Spleen (tissue), 7 donors: ENCODE measurements around the gene FAM219A.
A peak's percentile ranks its signal among the peaks of the same experiment; 100 is the strongest.

Experiments
- POLR2A ChIP-seq, 3 donors: fragments of 450-650 bp; IDR thresholded peaks; one replicate each; pipeline ENCODE4 v1.5.1; 2017; ENCODE audit warnings: antibody characterized with exemption in 3 of 3, mild to moderate bottlenecking in 1 of 3
- POLR2AphosphoS5 ChIP-seq, 3 donors: sonication (generic); formaldehyde crosslinking; IDR thresholded peaks; one replicate each; pipeline ENCODE4 v1.5.1; 2017; ENCODE audit warnings: antibody characterized with exemption in 3 of 3
- TF ChIP-seq, protein P1 (sequence below), 11 experiments: fragments of 200-600 bp in 7 of 11; fragments of 450-650 bp in 4 of 11; sonication (generic) in 4 of 11; IDR thresholded peaks in 8 of 11; conservative IDR thresholded peaks in 3 of 11; 1 replicate in 7 of 11; 2 replicates in 4 of 11; pipeline versions ENCODE4 v1.4.0 to v1.8.0; 2016 to 2021; ENCODE audit warnings: antibody characterized with exemption in 11 of 11, inconsistent platforms in 4 of 11, mild to moderate bottlenecking in 1 of 11
- donor health status: DM: no; HTN: no; CAD: no; lungs with moderate emphysema.
- donor health status: DM: no; HTN: no; CAD: no.
- donor health status: DM: no; HTN: no; CAD: no.

DNA sequence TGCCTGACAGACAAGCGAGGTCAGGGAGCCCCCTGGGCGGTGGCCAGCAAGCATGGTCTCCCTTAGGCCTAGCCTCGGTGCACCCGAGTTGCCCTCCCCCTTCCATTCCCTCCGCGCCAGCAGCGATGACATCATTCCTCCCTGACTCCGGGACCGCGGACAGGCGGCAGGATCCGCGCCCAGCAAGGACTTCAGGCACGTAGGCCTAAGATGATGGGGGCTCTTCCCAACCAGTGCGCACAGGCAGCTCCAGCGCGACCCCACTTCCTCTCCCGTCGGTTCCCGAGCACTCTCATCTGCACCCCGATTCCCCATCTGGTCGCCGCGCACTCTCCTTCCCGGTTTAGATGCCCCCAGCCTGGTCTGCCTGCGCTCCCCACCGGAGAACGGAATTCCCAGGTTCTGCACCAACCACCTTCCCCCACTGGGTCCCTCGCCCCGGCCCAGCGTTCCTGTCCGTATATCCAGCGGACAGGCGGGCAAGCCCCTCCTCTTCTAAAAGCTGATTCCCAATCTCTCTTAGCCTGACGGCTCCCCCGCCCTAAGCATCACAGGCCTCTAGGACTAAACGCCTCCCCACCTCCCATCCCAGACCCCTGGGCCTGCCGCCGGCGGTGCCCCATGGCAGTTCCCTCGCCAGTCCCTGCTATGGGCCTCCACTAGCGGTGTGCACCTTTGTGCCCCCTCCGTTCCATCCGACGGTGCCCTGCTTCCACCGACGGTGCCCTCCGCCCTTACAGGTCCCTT lies 931 bp downstream of the FAM219A start:
- peak; percentile 60 to 74 (median 71) for TF ChIP-seq POLR2AphosphoS5 (IDR thresholded peaks at IDR 0.05)
- TF ChIP-seq, protein P1, sequence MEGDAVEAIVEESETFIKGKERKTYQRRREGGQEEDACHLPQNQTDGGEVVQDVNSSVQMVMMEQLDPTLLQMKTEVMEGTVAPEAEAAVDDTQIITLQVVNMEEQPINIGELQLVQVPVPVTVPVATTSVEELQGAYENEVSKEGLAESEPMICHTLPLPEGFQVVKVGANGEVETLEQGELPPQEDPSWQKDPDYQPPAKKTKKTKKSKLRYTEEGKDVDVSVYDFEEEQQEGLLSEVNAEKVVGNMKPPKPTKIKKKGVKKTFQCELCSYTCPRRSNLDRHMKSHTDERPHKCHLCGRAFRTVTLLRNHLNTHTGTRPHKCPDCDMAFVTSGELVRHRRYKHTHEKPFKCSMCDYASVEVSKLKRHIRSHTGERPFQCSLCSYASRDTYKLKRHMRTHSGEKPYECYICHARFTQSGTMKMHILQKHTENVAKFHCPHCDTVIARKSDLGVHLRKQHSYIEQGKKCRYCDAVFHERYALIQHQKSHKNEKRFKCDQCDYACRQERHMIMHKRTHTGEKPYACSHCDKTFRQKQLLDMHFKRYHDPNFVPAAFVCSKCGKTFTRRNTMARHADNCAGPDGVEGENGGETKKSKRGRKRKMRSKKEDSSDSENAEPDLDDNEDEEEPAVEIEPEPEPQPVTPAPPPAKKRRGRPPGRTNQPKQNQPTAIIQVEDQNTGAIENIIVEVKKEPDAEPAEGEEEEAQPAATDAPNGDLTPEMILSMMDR (IDR thresholded peaks at IDR 0.05 in 8 of 11, conservative IDR thresholded peaks at IDR 0.05 in 3 of 11): no peak
- TF ChIP-seq POLR2A (IDR thresholded peaks at IDR 0.05): no peak
